GM12801 (cell line): ENCODE measurements around the gene PRUNE2.

Source experiments
- CTCF ChIP-seq: IDR thresholded peaks from one replicate; pipeline ENCODE4 v1.5.1; 2011; ENCODE audit warnings: control low read depth; ENCODE audit not compliant: insufficient read length; ENCODE audit errors: extremely low read depth

The PRUNE2 gene

GRCh38 chr9:76592091-76592973, 313.6 kb downstream of the PRUNE2 start:
- TF ChIP-seq CTCF, result no peak

- no peak for TF ChIP-seq CTCF
Measured at GRCh38 chr9:76591256-76591950, 314.5 kb downstream of the PRUNE2 start.

- no peak for TF ChIP-seq CTCF
Measured at GRCh38 chr9:76588316-76588715, 317.6 kb downstream of the PRUNE2 start.

- no peak for TF ChIP-seq CTCF
Measured at GRCh38 chr9:76586390-76587314, 319.3 kb downstream of the PRUNE2 start.

- no peak for TF ChIP-seq CTCF
Measured at GRCh38 chr9:76585487-76586389, 320.2 kb downstream of the PRUNE2 start.

GRCh38 chr9:76583256-76583655, 322.7 kb downstream of the PRUNE2 start:
- TF ChIP-seq CTCF, result no peak
